NT2/D1 (cell line): Measurements from ENCODE around the gene SAC3D1.

Experiments
- DNase-seq: peaks from one replicate; pipeline ENCODE4 v3.0.0-alpha.2; 2011; ENCODE audit warnings: low read depth, low spot score
- H3K27me3 ChIP-seq: 2 replicates; pipeline ENCODE4 v1.6.0; 2011; ENCODE audit warnings: mild to moderate bottlenecking; ENCODE audit not compliant: insufficient read length, insufficient read depth
- H3K36me3 ChIP-seq: 2 replicates; pipeline ENCODE4 v1.6.1; 2011; ENCODE audit warnings: mild to moderate bottlenecking, low read length, mixed read lengths; ENCODE audit not compliant: insufficient read depth, insufficient read length
- H3K4me1 ChIP-seq: 2 replicates; pipeline ENCODE4 v1.5.1; 2011; ENCODE audit not compliant: insufficient read depth, insufficient read length
- H3K4me3 ChIP-seq: 2 replicates; pipeline ENCODE4 v1.5.1; 2011; ENCODE audit warnings: low read depth; ENCODE audit not compliant: insufficient read length
- H3K9ac ChIP-seq: 2 replicates; pipeline ENCODE4 v1.6.0; 2011; ENCODE audit warnings: low read depth; ENCODE audit not compliant: insufficient read length
- H3K9me3 ChIP-seq: 2 replicates; pipeline ENCODE4 v1.5.1; 2011; ENCODE audit warnings: mild to moderate bottlenecking, low read length; ENCODE audit not compliant: insufficient read depth
- SUZ12 ChIP-seq: IDR thresholded peaks from 2 replicates; pipeline ENCODE4 v1.6.1; 2011; ENCODE audit not compliant: insufficient read length, insufficient read depth; ENCODE audit errors: extremely low read depth
- YY1 ChIP-seq: IDR thresholded peaks from 2 replicates; pipeline ENCODE4 v1.6.1; 2011; ENCODE audit not compliant: insufficient read length, insufficient read depth
- ZNF274 ChIP-seq: IDR thresholded peaks from 2 replicates; pipeline ENCODE4 v1.6.1; 2011; ENCODE audit warnings: mild to moderate bottlenecking, low read depth, low read length

The SAC3D1 gene

GRCh38 chr11:65043881-65044501 lies 3.0 kb downstream of the SAC3D1 start:
- no peak overlapping the region for H3K9ac ChIP-seq
- TF ChIP-seq SUZ12 (no peak), YY1 (no peak), ZNF274 (no peak)
- peaks cover 52% of the 10 kb centered on the region for H3K36me3 ChIP-seq
- DNase-seq = no peak
- H3K4me3 ChIP-seq = no peak overlapping the region
- H3K4me1 ChIP-seq = peaks cover 13% of the 10 kb centered on the region
- H3K27me3 ChIP-seq = no peaks in the 10 kb centered on the region
- H3K9me3 ChIP-seq = no peaks in the 10 kb centered on the region

- DNase-seq = no peak
- Histone ChIP-seq H3K27me3 (no peaks in the 10 kb centered on the region), H3K36me3 (peaks cover 44% of the 10 kb centered on the region), H3K9ac (no peak overlapping the region), H3K4me1 (peaks cover 13% of the 10 kb centered on the region), H3K4me3 (no peak overlapping the region), H3K9me3 (no peaks in the 10 kb centered on the region)
- no peak for TF ChIP-seq YY1
- TF ChIP-seq ZNF274 = no peak
- no peak for TF ChIP-seq SUZ12
These were observed 4.1 kb downstream of the SAC3D1 start for GRCh38 chr11:65045061-65045460.

- no peak for TF ChIP-seq SUZ12
- no peak for TF ChIP-seq YY1
- no peak for TF ChIP-seq ZNF274
- H3K36me3 ChIP-seq = peaks cover 43% of the 10 kb centered on the region
- no peaks in the 10 kb centered on the region for H3K9me3 ChIP-seq
- no peak overlapping the region for H3K4me3 ChIP-seq
- H3K9ac ChIP-seq = no peak overlapping the region
- H3K27me3 ChIP-seq = no peaks in the 10 kb centered on the region
- no peak for DNase-seq
- H3K4me1 ChIP-seq = peaks cover 13% of the 10 kb centered on the region
These were observed 4.7 kb downstream of the SAC3D1 start for GRCh38 chr11:65045728-65046127.

- DNase-seq = no peak
- Histone ChIP-seq H3K36me3 (peaks cover 42% of the 10 kb centered on the region), H3K9ac (no peak overlapping the region), H3K27me3 (no peaks in the 10 kb centered on the region), H3K9me3 (no peaks in the 10 kb centered on the region), H3K4me3 (no peak overlapping the region), H3K4me1 (peaks cover 12% of the 10 kb centered on the region)
- no peak for TF ChIP-seq SUZ12
- no peak for TF ChIP-seq YY1
- no peak for TF ChIP-seq ZNF274
These were observed 6.8 kb downstream of the SAC3D1 start for GRCh38 chr11:65047581-65048422.

GRCh38 chr11:65051398-65051858 lies 10.4 kb downstream of the SAC3D1 start:
- DNase-seq = no peak
- no peak for TF ChIP-seq SUZ12
- no peak for TF ChIP-seq YY1
- TF ChIP-seq ZNF274 = no peak
- Histone ChIP-seq H3K9me3 (no peaks in the 10 kb centered on the region), H3K36me3 (peaks cover 7% of the 10 kb centered on the region), H3K4me3 (no peak overlapping the region), H3K27me3 (no peaks in the 10 kb centered on the region), H3K4me1 (peaks cover 6% of the 10 kb centered on the region), H3K9ac (no peak overlapping the region)

GRCh38 chr11:65053827-65054508 lies 13.0 kb downstream of the SAC3D1 start:
- H3K9me3 ChIP-seq = no peaks in the 10 kb centered on the region
- no peak overlapping the region for H3K4me3 ChIP-seq
- H3K27me3 ChIP-seq = no peaks in the 10 kb centered on the region
- peaks cover 4% of the 10 kb centered on the region for H3K4me1 ChIP-seq
- no peak for DNase-seq
- H3K9ac ChIP-seq = no peak overlapping the region
- H3K36me3 ChIP-seq = no peaks in the 10 kb centered on the region
- TF ChIP-seq SUZ12 (no peak), ZNF274 (no peak), YY1 (no peak)

- TF ChIP-seq SUZ12 (no peak), YY1 (no peak), ZNF274 (no peak)
- DNase-seq = no peak
- no peak overlapping the region for H3K9ac ChIP-seq
- peaks cover 4% of the 10 kb centered on the region for H3K4me1 ChIP-seq
- no peaks in the 10 kb centered on the region for H3K36me3 ChIP-seq
- H3K27me3 ChIP-seq = no peaks in the 10 kb centered on the region
- H3K4me3 ChIP-seq = no peak overlapping the region
- H3K9me3 ChIP-seq = no peaks in the 10 kb centered on the region
These were observed 14.5 kb downstream of the SAC3D1 start for GRCh38 chr11:65055538-65055937.
